Bone marrow (tissue), 2 donors: ENCODE measurements around the gene AKAP1.

Source experiments
- DNase-seq, 2 donors: peaks; one replicate each; lab custom pipeline; 2025; lab: John Stamatoyannopoulos, UW

AKAP1 gene

DNA sequence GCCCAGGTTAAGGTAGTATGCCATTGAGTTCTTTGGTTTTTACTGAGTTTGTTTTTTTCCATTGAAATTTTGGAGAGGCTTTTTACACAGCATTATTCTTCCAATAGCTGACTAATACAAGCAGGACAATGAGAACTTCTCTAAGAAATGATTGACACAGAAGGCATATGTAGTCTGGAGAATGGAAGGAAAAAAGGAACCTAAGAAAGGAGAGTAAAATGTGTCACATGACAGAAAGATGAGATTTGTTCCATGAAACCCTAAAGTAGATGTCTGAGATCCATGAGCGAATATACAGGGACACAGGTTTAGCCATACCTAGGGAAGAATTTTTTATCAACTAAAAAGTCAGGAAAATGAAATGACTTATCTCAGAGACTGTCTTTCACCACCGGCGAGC, 80.7 kb downstream of the AKAP1 start:
- DNase-seq, result no peak

DNA sequence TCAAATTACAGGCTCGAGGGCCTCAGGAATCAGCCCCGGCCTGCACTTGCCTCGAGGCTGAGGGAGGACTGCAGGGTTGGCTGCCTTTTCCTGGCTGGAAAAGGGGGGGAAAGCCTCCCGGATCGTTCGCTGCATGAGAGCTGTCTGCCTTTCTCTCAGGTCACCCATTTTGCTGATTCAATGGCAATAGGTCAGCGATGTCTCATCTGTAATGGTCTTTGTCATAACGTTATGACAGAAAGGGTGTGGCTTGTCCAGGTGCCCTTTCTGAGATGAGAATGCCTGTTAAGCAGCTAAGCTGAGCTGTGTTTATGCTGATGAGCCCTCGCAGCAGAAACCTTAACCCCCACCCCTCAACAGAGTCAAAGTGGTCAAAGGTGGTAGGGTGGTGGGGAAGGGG, 81.8 kb downstream of the AKAP1 start:
- no peak for DNase-seq

DNA sequence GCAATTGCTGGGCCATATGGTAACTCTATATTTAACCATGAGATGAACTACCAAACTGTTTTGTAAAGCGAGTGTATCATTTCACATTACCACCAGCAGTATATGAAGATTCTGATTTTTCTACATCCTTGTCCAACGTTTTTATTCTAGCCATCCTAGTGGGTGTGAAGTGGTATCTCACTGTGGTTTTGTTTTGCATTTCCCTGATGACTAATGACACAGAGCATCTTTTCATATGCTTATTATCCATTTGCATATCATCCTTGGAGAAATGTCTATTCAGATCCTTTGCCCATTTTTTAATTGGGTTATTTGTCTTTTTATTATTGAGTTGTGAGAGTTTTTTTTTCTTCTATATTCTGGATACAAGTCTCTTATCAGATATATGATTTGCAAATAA, 83.6 kb downstream of the AKAP1 start:
- no peak for DNase-seq

DNA sequence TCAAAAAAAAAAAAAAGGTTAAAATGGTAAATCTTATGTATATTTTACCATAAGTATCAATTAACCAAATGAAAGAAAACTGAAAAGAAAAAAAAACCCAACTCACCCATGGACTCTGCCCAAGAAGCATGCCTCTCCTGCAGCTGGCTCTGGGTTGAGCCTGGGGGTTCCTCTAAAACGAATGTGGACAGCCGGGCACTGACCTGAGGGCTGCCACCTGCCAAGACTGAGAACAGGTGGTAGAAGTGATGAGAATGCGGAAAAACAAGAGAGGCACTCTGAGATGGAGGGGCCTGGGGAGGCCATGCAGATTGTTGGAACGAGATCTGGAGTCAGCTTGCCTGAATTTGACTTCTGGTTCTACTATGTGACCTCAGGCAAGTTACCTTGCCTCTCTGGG, 85.8 kb downstream of the AKAP1 start:
- no peak for DNase-seq
